Esophagus muscularis mucosa (tissue), 3 donors: ENCODE results near the gene SARS1.

Experiments used
- POLR2A ChIP-seq: fragments of 450-650 bp; IDR thresholded peaks from one replicate; pipeline ENCODE4 v1.6.1; 2017; ENCODE audit warnings: antibody characterized with exemption, moderate library complexity, mild to moderate bottlenecking, low read depth
- POLR2AphosphoS5 ChIP-seq, 2 donors: sonication (generic); formaldehyde crosslinking; IDR thresholded peaks; one replicate each; pipeline ENCODE4 v1.6.1; 2017; ENCODE audit warnings: antibody characterized with exemption in 2 of 2
- TF ChIP-seq, protein P1 (sequence below), 3 experiments: fragments of 200-600 bp in 2 of 3; fragments of 450-650 bp in 1 of 3; sonication (generic) in 2 of 3; IDR thresholded peaks; one replicate each; pipeline ENCODE4 v1.5.1; 2017 to 2019; ENCODE audit warnings: antibody characterized with exemption in 3 of 3, mild to moderate bottlenecking in 2 of 3, moderate library complexity in 1 of 3

GRCh38 chr1:109198043-109198695 is 15.5 kb upstream of the SARS1 start:
- TF ChIP-seq, protein P1, sequence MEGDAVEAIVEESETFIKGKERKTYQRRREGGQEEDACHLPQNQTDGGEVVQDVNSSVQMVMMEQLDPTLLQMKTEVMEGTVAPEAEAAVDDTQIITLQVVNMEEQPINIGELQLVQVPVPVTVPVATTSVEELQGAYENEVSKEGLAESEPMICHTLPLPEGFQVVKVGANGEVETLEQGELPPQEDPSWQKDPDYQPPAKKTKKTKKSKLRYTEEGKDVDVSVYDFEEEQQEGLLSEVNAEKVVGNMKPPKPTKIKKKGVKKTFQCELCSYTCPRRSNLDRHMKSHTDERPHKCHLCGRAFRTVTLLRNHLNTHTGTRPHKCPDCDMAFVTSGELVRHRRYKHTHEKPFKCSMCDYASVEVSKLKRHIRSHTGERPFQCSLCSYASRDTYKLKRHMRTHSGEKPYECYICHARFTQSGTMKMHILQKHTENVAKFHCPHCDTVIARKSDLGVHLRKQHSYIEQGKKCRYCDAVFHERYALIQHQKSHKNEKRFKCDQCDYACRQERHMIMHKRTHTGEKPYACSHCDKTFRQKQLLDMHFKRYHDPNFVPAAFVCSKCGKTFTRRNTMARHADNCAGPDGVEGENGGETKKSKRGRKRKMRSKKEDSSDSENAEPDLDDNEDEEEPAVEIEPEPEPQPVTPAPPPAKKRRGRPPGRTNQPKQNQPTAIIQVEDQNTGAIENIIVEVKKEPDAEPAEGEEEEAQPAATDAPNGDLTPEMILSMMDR (IDR thresholded peaks at IDR 0.05): no peak
- TF ChIP-seq POLR2A: no peak
- TF ChIP-seq POLR2AphosphoS5 (IDR thresholded peaks at IDR 0.05): peak; percentile 38 to 41
